Inferior parietal cortex (tissue), 1 donor: Measurements from ENCODE around the gene CCDC6.

Experiments used
- DNase-seq: peaks from one replicate; pipeline ENCODE4 v3.0.0-alpha.2; 2016; ENCODE audit errors: extremely low spot score

Gene CCDC6

GRCh38 chr10:59852670-59853069, 53.7 kb downstream of the CCDC6 start:
- DNase-seq, result no peak

- no peak for DNase-seq
Observed at GRCh38 chr10:59851864-59852263, 54.5 kb downstream of the CCDC6 start.

- no peak for DNase-seq
Observed at GRCh38 chr10:59847888-59848287, 58.5 kb downstream of the CCDC6 start.

GRCh38 chr10:59847326-59847725, 59.0 kb downstream of the CCDC6 start:
- DNase-seq, result no peak

GRCh38 chr10:59844436-59844835, 61.9 kb downstream of the CCDC6 start:
- no peak for DNase-seq

GRCh38 chr10:59843748-59844147, 62.6 kb downstream of the CCDC6 start:
- no peak for DNase-seq

- no peak for DNase-seq
Observed at GRCh38 chr10:59839576-59839975, 66.8 kb downstream of the CCDC6 start.

- DNase-seq, result no peak
Observed at GRCh38 chr10:59838085-59838789, 68.1 kb downstream of the CCDC6 start.

GRCh38 chr10:59833810-59834209, 72.5 kb downstream of the CCDC6 start:
- DNase-seq, result no peak

- DNase-seq, result no peak
Observed at GRCh38 chr10:59832506-59832905, 73.8 kb downstream of the CCDC6 start.

- no peak for DNase-seq
Observed at GRCh38 chr10:59831658-59832503, 74.5 kb downstream of the CCDC6 start.

GRCh38 chr10:59830601-59831259, 75.6 kb downstream of the CCDC6 start:
- peak; percentile 70 for DNase-seq

- DNase-seq, result no peak
Observed at GRCh38 chr10:59829601-59830000, 76.8 kb downstream of the CCDC6 start.

GRCh38 chr10:59829024-59829423, 77.3 kb downstream of the CCDC6 start:
- DNase-seq, result no peak

GRCh38 chr10:59825932-59826331, 80.4 kb downstream of the CCDC6 start:
- DNase-seq, result no peak

GRCh38 chr10:59823751-59824150, 82.6 kb downstream of the CCDC6 start:
- no peak for DNase-seq

- DNase-seq, result no peak
Observed at GRCh38 chr10:59823111-59823510, 83.2 kb downstream of the CCDC6 start.

GRCh38 chr10:59820471-59820870, 85.9 kb downstream of the CCDC6 start:
- DNase-seq, result no peak

- no peak for DNase-seq
Observed at GRCh38 chr10:59819683-59820082, 86.7 kb downstream of the CCDC6 start.

GRCh38 chr10:59819265-59819664, 87.1 kb downstream of the CCDC6 start:
- DNase-seq, result no peak

GRCh38 chr10:59817773-59818172, 88.6 kb downstream of the CCDC6 start:
- peak; percentile 57 for DNase-seq

GRCh38 chr10:59814878-59815277, 91.5 kb downstream of the CCDC6 start:
- no peak for DNase-seq
